GM19035 (cell line): ENCODE measurements around the gene AXIN2.

ENCODE experiments used
- ATAC-seq: cut with Tn5 transposase; IDR thresholded peaks from one replicate; pipeline ENCODE4 v1.9.1; 2021; ENCODE audit not compliant: unreplicated experiment

AXIN2 gene

GRCh38 chr17:65583921-65584603, 22.6 kb upstream of the AXIN2 start:
- ATAC-seq, result no peak

DNA sequence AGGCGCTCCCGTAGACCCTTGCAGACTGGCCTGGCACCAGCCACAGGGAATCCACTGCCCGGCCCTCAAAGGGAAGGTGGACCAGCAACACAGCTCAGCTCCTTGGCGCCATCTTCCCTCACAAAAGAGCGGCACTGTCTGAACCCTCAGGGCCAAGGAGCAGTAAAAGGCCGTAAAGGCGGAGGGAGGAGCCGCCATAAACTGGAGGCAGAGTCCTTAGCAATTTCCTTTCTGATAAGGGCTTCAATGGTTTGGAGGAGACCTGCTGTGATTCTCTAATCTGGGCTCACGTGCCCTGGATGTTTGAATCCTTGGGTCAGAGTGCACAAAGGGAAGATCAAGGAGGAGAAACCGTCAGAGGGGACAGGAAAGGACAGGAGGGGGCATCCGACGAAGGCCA, 15.5 kb upstream of the AXIN2 start:
- ATAC-seq, result no peak

GRCh38 chr17:65573282-65573602, 11.8 kb upstream of the AXIN2 start:
- no peak for ATAC-seq

- ATAC-seq, result no peak
Observed at GRCh38 chr17:65572581-65573281, 11.3 kb upstream of the AXIN2 start.

DNA sequence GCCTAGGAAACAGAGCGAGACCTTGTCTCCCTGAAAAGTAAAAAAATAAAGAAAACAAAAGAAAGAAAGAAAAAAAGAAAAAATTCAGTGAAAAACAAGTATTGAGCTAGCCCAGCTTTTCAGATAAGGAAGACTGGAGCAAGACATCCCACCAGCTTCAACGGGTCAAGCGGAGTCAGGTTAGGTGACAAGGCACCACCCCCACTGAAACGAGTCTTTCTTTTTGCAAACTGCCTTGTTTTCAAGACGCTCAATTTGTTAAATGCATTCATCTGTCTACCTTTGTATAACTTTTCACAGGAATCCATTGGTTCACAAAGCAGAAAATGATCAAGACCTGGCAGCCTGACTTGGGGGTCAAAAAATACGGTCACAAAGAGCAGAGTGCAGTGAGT, 10.7 kb upstream of the AXIN2 start:
- no peak for ATAC-seq

- ATAC-seq, result no peak
Observed at GRCh38 chr17:65568918-65569317, 7.5 kb upstream of the AXIN2 start.

DNA sequence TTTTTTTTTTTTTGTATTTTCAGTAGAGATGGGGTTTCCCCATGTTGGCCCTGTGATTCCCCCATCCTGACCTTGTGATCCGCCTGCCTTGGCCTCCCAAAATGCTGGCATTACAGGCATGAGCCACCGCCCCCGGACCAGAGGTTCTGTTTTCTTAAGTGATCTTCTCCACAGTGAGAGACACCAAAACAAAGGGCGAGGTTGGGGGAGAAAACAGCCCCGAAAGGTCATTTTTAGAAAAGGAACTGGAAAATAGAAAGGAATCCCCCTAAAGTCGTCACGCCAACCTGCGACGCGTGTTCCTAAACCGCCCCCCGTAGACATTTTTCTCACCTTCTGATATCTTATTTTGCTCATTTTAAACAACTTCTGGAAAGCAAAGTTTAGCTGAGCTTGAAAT, 6.1 kb upstream of the AXIN2 start:
- no peak for ATAC-seq

GRCh38 chr17:65565559-65565958, 4.1 kb upstream of the AXIN2 start:
- ATAC-seq, result no peak

- ATAC-seq, result no peak
Observed at GRCh38 chr17:65564793-65565192, 3.3 kb upstream of the AXIN2 start.

DNA sequence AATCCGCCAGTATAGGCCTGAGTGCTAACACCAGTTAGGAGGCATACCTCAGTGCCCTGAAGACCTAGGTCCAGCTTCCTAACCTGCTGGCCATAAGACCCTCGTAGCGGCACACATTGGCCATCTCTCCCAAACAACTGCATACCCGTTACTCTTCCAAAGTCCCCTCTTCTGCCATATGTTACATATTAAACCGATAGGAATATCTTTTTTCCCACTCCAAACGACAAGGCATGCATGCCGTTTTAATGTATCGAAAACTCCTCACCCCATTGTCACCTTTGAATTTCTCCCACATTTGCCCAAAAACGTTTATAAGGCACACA, 721 bp upstream of the AXIN2 start:
- no peak for ATAC-seq

GRCh38 chr17:65560628-65561451, 608 bp downstream of the AXIN2 start:
- ATAC-seq, result peak; percentile 46

DNA sequence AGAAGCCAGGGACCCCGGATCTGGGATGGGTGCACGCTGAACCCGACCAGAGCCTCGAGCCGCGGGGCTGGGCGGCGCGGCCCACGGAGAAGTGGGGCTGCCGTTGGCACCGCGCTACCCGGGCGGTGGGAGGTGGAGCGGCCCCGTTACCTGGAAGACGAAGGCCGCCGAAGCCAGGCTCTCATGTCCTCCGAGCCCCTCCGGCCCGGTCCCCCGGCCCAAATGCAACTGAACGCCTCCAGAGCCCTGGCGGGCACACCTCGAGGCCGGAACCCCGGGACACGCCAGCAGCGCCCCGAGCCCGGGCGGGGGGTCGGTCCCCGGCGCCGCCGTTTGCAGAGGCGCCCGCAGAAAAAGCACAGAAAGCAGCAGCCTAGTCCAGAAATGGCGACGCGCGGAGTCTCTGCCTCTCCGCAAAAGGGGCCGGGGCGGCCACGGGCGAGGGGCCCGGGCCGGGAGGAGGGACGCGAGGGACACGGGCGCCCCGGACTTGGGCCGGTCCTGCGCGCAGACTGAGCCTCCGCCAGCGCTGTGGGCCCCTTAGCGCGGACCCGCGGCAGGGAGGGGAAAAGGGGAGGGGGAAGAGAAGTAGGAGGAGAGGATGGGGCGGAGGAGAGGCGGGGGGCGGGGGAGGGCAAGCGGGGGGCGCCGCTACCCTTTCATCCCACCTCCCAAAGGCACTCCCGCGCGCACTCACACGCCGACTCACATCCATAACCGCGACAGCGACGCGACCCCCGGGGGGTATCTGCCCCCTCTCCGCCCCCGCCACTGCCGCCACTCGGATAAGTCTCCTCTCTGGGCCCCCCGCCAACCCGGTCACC, 1.4 kb downstream of the AXIN2 start:
- ATAC-seq, result no peak

DNA sequence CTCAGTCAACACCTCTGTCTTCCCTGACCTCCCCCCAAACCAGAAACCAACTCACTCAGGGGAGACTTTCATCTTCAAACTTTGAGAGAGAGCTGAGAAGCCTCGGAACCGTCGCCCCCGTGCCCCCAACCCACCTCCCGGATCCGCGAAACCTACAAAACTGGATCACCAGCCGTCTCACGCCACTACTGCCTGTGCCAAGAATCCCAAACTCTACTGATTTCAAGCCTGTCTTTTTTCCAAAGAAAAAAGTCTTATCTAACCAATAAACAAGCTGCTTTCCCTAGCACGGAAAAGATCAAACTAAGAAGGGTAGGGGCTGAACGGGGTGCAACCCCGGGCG, 2.0 kb downstream of the AXIN2 start:
- no peak for ATAC-seq

DNA sequence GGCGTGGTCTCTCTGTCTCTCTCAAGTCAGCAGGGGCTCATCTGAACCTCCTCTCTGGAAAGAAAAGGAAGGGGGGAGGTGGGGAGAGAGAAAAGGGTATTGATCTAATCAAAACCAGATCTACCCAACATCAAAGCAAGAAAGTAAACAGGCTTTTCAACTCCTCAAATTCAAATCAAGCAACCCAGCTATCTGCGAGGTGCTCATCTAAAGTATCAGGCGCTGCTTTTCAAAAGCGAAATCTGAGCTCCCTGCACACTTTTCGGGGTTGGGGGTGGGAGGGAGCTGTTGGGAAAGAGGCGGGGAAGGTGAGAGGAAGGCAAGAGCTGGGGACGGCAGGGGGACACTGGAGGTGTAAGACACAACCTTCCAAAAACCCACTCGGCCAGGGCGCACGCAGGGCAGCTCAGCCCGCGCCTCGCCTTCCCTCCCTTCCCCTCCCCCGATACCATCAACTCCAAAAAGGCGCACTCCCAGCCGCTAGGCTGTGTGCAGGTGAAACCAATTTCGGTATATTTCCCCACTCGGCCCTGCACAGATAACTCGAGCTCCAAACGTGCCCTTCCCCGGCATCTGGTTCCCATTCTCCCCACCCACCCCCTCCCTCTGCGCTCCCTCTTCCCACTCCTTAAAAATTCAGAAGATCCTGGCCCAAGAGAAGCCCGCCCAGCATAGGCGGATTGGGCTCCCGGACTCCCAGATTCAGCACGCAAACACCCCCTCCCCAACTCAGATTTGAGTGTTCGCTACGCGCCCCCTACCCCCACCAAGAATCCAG, 2.6 kb downstream of the AXIN2 start:
- no peak for ATAC-seq

DNA sequence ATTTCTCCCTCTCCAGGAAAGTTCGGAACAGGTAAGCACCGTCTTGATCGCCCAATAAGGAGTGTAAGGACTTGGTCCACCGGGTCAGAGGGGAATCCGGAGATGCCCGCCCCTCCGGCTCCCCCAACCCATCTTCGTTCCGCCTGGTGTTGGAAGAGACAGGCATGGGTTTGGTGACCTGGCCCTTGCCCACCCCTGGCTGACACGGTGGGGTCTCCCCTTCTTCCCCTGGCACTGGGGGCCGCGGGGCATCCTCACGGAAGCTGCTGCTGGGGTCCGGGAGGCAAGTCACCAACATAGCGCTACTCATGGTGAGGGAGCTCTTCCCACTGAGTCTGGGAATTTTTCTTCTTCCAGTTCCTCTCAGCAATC, 3.2 kb downstream of the AXIN2 start:
- ATAC-seq, result no peak

GRCh38 chr17:65557349-65558310, 3.8 kb downstream of the AXIN2 start:
- no peak for ATAC-seq

DNA sequence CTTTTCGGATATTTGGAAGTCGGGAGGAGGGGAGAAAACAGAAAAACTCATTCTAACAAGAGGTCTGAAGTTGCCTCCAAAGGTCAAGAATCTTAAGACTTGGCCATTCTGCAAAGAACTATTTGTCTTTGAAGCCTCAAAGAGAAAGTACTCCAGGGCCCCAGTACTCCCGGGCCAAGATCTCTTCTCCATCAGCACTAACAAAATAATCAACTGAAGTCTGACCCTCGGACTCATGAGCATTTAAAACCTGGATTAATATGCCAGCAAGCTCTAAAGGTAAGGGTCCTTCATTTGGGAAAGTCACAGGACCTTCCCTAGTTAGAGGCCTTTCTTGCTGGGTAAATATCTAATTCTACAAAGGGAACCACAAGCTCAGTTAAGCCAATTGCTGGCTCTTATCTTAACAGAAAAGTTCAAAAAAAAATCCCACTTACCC, 4.5 kb downstream of the AXIN2 start:
- no peak for ATAC-seq

DNA sequence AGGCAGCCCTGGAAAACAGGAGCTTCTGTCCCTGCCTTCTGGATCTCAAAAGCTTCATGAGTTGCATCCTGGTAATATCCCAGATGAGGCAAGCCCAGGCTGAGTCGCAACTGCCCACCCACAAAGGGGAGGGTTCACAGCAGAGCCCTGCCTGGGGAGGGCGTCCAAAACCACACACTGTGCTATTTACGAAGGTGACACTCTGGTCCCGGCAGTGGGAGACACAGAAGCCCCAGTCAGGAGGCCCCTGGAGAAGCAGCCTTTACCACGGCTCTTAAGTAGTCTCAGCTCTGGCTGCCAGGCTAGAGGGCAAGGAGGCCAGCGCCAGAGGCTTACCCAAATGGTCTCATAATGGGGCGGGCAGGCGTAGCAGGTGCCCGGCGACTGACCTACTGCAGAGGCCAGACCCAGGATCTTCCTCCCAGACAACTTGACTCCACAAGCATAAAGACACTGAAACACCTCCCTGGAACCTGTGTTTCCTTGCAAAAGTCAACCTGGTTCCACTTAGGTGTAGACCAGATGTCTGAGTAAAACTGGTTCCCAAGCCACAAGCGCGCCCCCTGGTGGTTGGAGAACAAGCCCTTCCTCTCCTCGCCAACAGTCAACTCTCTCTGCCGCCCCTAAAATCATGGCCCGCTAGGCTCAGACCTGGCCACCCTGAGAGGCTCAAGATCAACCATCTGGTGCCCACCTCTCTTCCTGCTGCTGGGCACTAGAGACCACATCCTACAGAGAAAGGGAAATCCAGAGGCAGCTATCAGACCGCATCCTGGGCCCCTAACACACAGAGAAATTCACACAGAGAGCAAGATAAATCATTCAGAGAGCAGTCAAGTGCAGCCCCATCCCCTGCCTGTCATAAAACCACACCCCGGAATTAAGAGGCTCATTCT, 5.2 kb downstream of the AXIN2 start:
- peak; percentile 37 for ATAC-seq
